HG03060 (cell line): ENCODE data around the gene MMUT.
"Not testable (repeated sequence)": the region's sequence is repeated elsewhere in the genome, so short reads cannot be mapped to it uniquely, and the experiment has no call there.

Experiments
- ATAC-seq: cut with Tn5 transposase; IDR thresholded peaks from one replicate; pipeline ENCODE4 v1.9.1; 2021; ENCODE audit warnings: low read depth, moderate number of reproducible peaks; ENCODE audit not compliant: unreplicated experiment

The MMUT gene

DNA sequence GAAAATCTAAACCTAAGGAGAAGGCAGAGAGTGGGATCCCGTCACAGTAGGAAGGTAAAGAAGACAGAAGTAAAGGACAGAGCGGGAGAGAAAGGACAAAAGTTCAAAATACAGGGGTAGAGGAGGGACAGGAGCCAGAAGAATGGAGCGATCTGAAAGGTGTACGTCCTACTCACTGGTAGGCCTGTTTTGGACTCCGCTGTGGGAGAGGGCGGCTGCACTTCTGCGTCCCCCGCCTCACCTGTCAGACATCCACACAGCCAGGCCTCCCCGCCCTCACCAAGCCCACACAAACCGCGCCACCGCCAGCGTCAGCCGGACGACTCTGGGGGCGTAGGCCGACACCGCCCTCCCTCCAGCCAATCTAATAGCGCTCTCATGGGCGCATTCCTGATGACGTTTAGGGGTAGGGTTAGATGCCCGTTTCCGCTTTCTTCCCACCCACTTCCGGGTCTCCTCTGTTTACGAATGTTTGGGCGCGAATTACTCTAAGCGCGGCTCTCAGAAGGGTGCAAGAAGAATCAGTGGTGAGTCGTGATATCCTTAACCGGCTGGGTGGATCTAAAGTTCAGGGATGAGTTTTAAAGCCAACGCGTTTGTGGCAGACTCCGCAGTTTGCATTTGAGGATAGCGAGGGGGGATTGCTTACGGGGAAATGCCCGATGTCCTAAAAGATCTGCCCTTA is at the start of gene MMUT, which contains the start of gene CENPQ:
TSS of gene MMUT (minus strand) at position 327 of the 685 bp plus-strand sequence. CDS start 3,787 bp downstream, outside the sequence.
TSS of gene CENPQ (plus strand) at position 444 of the 685 bp plus-strand sequence. CDS start 6,807 bp downstream, outside the sequence.
- peak; percentile 97 for ATAC-seq

DNA sequence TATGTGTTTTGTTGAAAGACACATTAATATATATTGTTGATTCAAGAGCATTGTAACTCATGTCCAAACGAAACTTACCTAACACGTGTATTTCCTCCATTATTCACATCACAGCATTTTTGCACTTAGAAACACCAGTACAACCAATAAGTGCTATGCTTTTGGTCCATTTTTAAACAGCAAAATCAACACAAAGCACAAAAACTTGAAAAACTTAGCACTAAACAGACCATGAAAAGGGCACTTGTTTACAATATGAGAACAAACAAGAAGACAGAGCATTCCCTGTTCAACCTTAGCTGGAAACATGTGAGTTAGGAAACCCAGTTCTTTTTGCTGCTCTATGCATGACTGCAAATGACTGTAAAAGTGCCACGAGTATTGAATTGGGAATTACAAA is 46.3 kb upstream of the MMUT start:
- no peak for ATAC-seq

DNA sequence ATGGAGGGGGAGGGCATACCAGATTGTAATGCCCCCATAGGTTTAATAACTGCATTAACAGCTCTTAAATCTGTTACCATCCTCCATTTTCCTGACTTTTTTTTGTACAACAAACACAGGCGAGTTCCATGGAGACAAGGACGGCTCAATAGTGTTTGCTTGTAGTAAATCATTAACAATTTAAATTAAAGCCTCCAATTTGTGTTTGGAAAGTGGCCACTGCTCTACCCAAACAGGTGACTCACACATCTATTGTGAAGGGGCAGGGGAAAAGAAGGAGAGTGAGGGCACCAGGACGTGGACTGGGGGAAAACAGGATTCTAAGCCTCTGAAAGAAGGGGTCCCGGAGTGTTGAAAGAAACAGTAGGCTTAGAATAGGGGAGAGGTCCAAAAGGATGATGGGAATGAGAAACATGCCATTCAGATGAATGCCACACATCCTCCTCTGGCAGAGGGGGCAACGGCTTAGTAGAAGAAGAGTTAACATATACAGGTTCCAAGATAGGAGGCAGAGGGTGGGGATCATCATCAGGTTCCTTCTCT is 43.6 kb upstream of the MMUT start:
- no peak for ATAC-seq

DNA sequence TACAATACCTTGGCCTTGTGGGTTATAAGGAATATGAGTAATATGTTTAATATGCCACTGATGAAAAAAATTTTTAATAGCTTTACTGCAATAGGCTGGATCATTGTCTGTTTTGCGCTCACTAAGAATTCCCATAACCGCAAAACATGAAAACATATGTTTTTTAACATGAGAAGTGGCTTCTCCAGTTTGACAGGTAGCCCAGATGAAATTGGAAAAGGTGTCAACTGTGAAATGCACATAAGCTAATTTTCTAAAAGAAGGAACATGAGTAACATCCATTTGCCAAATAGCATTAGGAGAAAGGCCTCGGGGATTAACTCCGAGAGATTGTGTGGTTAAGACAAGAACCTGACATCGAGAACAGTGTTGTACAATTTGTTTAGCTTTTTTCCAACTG is 41.6 kb upstream of the MMUT start:
- no peak for ATAC-seq

- no peak for ATAC-seq
Observed at GRCh38 chr6:49499623-49500022, 36.6 kb upstream of the MMUT start, which contains the start of gene GLYATL3. GLYATL3 (plus strand) TSS chr6:49499923; CDS start chr6:49511991, 12,068 bp downstream.

DNA sequence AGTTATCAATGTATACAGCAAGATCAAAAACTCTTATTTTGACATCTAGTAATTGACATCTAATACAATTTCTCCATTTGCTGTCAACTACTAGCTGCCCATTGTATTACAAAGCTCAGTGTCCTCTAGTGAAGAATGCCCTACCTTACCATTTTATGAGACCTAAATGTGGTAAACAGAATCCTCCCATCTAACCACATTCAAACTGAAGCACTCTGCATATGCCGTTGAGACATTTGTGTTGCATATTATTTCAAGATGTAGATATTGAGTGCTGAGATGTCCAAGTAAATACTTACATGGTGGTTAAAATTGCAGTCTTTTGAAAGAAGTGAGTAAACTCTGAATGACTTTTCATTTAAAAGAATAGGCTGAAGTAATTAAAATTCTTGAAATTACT is 36.1 kb upstream of the MMUT start:
- ATAC-seq, result no peak

- ATAC-seq, result no peak
Observed at GRCh38 chr6:49497304-49497703, 34.3 kb upstream of the MMUT start.

- ATAC-seq, result no peak
Observed at GRCh38 chr6:49490633-49491032, 27.6 kb upstream of the MMUT start.

DNA sequence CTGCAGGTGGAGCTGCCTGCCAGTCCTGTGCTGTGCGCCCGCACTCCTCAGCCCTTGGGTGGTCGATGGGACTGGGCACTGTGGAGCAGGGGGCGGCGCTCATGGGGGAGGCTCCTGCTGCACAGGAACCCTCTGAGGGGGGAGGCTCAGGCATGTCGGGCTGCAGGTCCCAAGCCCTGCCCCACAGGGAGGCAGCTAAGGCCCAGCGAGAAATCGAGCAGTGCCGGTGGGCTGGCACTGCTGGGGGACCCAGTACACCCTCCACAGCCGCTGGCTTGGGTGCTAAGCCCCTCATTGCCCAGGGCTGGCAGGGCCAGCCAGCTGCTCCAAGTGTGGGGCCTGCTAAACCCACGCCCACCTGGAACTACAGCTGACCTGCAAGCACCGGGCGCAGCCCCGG is 20.3 kb upstream of the MMUT start:
- ATAC-seq, result not testable (repeated sequence)

- ATAC-seq, result not testable (repeated sequence)
Observed at GRCh38 chr6:49481846-49482245, 18.8 kb upstream of the MMUT start.

GRCh38 chr6:49479308-49479970 is 16.4 kb upstream of the MMUT start:
- ATAC-seq, result no peak

GRCh38 chr6:49476564-49476963 is 13.5 kb upstream of the MMUT start:
- not testable (repeated sequence) for ATAC-seq

DNA sequence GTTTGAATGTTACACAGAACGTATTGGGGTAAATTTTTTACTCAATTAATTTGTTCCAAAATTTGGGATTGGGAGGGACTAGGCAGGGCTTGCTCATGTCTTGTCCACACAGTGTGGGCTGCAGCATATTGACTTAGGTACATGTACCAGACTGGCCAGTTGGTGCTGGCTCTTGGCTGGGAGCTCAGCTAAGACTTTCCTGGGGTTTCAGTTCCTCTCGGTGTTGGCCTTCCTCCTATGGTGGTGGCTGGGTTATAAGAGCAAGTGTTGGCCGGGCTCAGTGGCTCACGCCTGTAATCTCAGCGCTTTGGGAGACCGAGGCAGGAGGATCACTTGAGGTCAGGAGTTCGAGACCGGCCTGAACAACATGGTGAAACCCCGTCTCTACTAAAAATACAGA is 5.0 kb upstream of the MMUT start:
- no peak for ATAC-seq

DNA sequence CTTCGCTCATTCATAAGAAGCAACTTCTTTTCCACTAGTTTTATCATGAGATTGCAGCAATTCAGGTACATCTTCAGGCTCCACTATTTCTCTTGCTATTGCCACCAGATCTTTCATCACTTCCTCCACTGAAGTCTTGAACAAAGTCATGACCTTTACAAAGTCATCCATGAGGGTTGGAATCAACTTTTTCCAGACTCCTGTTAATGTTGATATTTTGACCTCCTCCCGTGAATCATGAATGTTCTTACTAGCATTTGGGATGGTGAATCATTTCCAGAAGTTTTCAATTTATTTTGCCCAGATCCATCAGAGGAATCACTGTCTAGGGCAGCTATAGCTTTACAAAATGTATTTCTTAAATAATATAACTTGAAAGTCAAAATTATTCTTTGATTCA is 1.6 kb upstream of the MMUT start:
- ATAC-seq, result no peak

GRCh38 chr6:49463612-49463967 is 537 bp upstream of the MMUT start:
- no peak for ATAC-seq

DNA sequence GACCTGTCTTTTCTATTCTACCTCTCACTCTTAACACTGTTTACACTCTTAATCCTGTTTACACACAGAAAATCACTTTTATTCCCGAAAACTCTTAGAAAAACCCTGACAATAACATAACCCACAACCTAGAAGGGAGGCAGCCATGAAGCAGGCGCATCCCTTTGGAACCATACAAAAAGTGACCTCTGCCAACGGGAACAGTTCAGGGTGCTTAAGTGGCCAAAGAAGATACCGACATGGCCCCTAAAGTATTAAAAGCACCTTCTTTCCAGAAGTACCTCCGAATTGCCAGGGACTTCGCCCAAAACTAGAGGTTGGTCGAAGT is 490 bp downstream of the MMUT start:
- ATAC-seq, result no peak

DNA sequence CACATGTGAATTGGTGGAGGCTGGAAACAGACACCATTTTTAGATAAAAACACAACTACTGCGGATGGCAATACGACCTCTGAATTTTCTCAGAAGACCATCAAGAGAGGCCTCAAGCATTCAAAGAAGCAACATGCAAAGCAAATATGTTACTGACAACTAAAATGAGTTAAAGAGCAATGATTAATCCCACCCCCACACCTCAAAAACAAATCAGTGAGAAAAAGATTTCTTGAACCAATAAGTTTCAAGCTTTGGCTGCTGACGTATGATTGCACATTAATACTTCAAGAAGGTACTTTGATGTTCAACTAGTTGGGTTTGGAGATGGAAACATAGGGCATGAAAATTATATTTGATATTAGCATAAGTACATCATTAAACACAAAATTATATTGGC is 982 bp downstream of the MMUT start:
- no peak for ATAC-seq

DNA sequence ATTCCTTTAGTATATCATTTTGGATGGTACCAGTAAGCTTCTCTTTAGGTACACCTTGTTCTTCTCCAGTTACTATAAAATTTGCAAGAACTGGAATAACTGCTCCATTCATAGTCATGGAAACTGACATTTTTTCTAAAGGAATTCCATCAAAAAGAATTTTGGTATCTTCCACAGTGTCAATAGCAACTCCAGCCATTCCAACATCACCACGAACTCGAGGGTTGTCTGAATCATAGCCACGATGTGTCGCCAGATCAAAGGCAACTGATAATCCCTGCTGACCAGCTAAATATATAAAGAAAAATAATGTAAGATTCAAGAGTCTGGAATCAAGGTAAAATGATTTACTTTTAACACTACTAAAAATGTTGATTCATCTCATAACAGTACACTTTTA is 5.3 kb downstream of the MMUT start:
- ATAC-seq, result no peak

GRCh38 chr6:49454787-49455709 is 8.0 kb downstream of the MMUT start:
- ATAC-seq, result peak; percentile 45

DNA sequence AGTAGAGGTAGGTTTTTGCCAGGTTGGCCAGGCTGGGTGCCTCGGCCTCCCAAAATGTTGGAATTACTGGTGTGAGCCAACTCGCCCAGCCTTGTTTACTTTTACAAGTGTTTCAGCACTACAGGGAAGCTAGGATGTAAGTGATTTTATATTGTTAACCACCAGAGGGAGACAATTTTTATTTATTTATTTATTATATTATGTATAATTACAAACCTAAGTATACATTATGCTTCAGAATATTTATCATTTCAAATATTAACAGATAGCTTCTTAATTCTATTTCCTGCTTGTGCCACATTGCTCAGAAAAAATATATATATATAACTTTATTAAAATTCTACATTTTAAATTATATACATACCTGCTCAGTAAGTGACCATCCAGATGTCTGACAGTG is 9.8 kb downstream of the MMUT start:
- ATAC-seq, result no peak

GRCh38 chr6:49430866-49431265 is 32.2 kb downstream of the MMUT start:
- ATAC-seq, result no peak
